22Rv1 (cell line): ENCODE data around the gene RAD51D.
"Not testable (repeated sequence)": the region's sequence is repeated elsewhere in the genome, so short reads cannot be mapped to it uniquely, and the experiment has no call there.

Experiments used
- H3K27ac ChIP-seq: fragments of 450-650 bp; 2 replicates; pipeline ENCODE4 v1.5.1; 2017
- ZFX ChIP-seq: fragments of 450-650 bp; IDR thresholded peaks from 2 replicates; pipeline ENCODE4 v1.6.1; 2017; ENCODE audit warnings: antibody characterized with exemption, borderline replicate concordance
- TF ChIP-seq, protein P1 (sequence below): fragments of 450-650 bp; IDR thresholded peaks from 2 replicates; pipeline ENCODE4 v1.5.1; 2017; ENCODE audit warnings: mild to moderate bottlenecking

The RAD51D gene

DNA sequence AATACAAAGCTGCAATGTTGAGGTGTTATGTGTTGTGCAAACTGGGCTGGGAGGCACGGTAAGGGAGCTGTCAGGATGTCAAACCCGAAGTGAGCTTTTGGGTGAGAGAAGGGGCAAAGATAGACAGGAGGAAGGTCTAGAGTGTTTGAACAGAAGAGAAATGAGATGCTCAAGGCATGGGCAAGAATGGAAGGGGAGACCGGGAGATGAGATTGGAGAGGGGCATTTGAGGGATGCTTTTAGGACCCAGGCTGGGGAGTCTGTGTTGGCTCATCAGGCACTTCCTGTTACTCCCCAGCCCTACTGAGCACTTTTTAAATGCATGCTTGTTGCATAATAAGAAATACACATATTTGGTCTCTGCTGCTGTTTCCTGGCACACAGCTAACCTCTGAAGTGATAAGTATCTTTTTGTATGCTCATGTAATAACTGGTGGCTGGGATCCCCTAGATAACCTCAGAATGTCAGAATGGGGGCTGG, 41.7 kb upstream of the RAD51D start:
- TF ChIP-seq, protein P1, sequence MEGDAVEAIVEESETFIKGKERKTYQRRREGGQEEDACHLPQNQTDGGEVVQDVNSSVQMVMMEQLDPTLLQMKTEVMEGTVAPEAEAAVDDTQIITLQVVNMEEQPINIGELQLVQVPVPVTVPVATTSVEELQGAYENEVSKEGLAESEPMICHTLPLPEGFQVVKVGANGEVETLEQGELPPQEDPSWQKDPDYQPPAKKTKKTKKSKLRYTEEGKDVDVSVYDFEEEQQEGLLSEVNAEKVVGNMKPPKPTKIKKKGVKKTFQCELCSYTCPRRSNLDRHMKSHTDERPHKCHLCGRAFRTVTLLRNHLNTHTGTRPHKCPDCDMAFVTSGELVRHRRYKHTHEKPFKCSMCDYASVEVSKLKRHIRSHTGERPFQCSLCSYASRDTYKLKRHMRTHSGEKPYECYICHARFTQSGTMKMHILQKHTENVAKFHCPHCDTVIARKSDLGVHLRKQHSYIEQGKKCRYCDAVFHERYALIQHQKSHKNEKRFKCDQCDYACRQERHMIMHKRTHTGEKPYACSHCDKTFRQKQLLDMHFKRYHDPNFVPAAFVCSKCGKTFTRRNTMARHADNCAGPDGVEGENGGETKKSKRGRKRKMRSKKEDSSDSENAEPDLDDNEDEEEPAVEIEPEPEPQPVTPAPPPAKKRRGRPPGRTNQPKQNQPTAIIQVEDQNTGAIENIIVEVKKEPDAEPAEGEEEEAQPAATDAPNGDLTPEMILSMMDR = no peak
- no peak for TF ChIP-seq ZFX
- H3K27ac ChIP-seq = no peak overlapping the region

DNA sequence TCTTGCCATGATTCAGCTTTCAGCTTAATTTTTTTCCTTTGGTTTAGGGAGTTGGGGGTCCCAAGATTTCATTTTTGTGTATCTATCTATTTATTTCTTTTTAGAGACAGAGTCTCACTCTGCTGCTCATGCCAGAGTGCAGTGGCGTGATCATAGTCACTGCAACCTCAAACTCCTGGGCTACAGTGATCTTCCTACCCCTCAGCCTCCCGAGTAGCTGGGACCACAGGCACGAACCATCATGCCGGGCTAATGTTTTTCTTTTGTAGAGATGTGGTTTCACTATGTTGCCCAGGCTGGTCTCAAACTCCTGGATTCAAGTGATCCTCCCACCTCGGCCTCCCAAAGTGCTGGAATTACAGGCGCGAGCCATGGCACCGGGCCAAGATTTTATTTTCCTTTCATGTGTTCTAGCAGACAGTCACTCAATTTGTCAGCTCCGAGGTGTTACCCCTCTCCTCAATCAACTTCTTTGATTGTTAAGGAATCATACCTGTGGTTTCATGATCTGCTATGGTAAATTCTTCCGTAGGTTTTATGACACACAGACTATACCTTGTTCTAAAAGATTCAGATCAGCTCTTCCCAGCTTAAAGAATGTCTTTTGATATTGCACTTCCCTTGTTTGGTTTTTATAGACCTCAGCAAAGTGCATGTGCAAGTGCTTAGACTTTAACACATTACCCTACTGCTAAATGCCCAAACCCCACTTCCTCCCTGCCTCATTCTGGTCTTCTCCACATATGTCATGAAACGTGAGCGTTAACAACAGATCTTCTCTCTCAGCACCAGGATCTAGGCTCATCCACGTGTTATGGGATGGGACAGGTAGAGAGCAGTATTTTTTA, 40.9 kb upstream of the RAD51D start:
- no peak overlapping the region for H3K27ac ChIP-seq
- TF ChIP-seq, protein P1 = no peak
- no peak for TF ChIP-seq ZFX

DNA sequence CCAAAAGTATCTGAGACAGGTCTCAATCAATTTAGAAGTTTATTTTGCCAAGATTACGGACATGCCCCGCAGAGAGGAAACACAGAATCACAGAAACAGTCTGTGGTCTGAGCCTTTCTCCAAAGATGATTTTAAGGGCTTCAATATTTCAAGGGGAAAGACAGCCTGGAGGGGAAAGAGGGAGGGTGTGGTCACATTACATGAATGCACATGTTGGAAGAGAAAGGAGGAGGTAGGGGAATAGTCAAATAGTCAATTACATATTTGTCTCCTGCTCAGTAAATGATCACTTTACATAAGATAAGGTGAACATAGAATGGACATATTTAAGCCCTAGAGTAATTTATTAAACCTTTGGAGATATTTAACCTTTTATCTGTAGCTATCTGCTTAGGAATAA, 40.3 kb upstream of the RAD51D start:
- TF ChIP-seq, protein P1 = no peak
- TF ChIP-seq ZFX = no peak
- no peak overlapping the region for H3K27ac ChIP-seq

DNA sequence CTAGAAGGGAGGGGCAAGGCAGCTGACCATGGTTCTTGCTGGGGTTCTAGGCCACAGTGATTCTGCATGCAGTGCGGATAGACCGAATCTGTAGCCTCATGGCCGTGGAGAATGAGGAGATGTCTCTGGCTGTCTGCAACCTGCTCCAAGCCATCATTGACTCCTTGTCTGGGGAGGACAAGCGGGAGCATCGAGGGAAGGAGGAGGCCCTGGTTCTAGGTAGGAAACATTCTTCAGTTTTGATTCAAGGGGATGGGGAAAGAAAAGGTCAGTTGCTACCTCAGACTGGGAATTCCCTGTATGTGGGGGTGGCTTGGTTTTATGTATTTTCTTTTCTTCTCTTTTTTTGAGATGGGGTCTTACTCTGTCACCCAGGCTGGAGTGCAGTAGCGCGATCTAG, 35.6 kb upstream of the RAD51D start:
- TF ChIP-seq, protein P1 = no peak
- TF ChIP-seq ZFX = no peak
- no peak overlapping the region for H3K27ac ChIP-seq

DNA sequence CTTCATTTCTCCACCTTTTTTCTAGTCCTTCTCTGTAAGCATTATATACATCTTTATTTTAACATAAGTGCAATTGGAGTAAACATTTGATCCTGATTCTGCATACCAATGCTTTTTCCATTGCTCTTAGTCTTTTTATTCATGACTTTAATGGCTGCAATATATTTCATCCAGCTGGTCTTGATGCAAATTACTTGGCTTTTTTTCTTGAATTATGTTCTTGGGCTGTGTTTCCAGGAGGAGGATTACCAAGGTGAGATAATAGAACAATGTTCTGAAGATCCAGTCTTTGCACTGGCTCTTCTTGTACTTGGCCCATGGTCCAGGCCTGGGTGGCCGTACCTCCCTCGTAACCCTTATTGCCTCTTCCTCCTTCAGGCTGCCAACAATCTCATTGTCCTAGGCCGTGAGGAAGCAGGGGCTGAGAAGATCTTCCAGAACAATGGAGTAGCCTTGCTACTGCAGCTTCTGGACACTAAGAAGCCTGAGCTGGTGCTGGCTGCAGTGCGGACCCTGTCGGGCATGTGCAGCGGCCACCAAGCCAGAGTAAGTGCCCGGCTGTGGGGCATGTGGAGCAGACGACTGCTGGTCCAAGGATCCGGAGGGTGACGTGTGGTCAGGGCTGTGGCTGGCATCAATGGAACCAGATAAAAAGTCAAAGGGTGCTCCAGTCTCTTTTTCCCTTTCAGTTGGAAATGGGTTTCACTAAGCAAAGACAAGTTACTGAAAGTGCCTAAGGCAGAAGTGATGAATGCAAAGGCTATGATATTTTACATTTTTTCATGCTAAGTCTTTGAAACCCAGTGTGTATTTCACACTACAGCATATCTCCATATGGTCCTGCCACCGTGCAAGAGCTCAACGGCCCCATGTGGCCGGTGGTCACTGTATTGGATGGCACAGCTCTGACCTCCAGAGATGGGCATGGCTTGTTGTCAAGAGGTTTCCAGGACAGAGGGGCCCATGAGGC, 34.8 kb upstream of the RAD51D start:
- H3K27ac ChIP-seq = no peak overlapping the region
- TF ChIP-seq, protein P1 = no peak
- no peak for TF ChIP-seq ZFX

DNA sequence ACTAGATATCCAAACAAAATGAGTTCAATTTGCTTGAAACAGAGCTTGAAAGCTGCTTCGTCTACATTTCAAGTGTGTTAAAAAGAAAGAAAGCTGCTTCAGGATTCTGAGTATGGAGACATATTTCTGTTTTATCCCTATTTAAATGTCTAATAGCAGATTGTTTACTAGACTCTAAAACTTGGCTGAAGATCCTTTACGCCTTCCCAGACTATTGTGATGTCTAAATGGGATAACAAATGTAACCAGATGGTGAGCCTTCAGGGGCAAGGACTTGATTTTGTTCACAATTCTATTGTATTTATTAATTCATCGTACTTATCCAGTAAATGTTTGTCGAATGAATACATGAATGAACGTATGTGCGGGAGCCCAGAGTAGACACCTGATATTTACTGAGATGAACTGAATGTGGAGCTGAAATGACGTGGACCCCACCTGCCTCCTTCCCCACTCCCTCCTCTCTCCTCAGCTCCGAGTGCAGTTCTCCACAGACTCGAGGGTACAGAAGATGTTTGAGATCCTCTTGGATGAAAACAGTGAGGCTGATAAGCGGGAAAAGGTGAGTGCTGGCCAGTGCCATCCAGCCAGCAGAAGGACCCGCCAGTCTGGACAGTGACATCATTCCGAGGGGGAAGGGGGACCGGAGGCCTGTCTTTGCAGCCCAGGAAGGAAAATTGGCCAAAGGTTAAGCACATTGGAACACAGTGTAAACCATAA, 32.9 kb upstream of the RAD51D start:
- no peak for TF ChIP-seq ZFX
- TF ChIP-seq, protein P1 = no peak
- no peak overlapping the region for H3K27ac ChIP-seq

DNA sequence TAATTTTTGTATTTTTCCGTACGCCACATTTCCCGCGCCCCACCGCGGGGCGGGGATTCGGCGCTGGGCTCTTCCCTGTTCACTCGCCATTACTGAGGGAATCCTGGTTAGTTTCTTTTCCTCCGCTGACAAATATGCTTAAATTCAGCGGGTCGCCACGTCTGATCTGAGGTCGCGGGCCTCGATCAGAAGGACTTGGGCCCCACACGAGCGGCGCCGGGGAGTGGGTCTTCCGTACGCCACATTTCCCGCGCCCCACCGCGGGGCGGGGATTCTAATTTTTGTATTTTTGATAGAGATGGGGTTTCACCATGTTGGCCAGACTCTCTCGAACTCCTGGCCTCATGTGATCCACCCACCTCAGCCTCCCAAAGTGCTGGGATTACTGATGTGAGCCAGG, 31.4 kb upstream of the RAD51D start:
- not testable (repeated sequence) for H3K27ac ChIP-seq
